Measurements from ENCODE around the gene SH3GLB1.

SH3GLB1 gene

GRCh38 chr1:86774305-86775295, 70.2 kb downstream of the SH3GLB1 start:
- no peak for FAIRE-seq

GRCh38 chr1:86775395-86775794, 71.0 kb downstream of the SH3GLB1 start:
- FAIRE-seq = no peak

- no peak for FAIRE-seq
Observed at GRCh38 chr1:86776108-86776507, 71.7 kb downstream of the SH3GLB1 start.

GRCh38 chr1:86778569-86779239, 74.3 kb downstream of the SH3GLB1 start:
- FAIRE-seq = no peak

GRCh38 chr1:86779308-86780191, 75.2 kb downstream of the SH3GLB1 start:
- no peak for FAIRE-seq

- FAIRE-seq = no peak
Observed at GRCh38 chr1:86782482-86782881, 78.1 kb downstream of the SH3GLB1 start.

- FAIRE-seq = no peak
Observed at GRCh38 chr1:86787621-86788020, 83.2 kb downstream of the SH3GLB1 start.

GRCh38 chr1:86788300-86789206, 84.2 kb downstream of the SH3GLB1 start:
- FAIRE-seq = no peak

GRCh38 chr1:86795316-86795715, 90.9 kb downstream of the SH3GLB1 start:
- FAIRE-seq = no peak

Data from G401.6 (cell line).